ENCODE measurements around the gene CHAT.

The CHAT gene

DNA sequence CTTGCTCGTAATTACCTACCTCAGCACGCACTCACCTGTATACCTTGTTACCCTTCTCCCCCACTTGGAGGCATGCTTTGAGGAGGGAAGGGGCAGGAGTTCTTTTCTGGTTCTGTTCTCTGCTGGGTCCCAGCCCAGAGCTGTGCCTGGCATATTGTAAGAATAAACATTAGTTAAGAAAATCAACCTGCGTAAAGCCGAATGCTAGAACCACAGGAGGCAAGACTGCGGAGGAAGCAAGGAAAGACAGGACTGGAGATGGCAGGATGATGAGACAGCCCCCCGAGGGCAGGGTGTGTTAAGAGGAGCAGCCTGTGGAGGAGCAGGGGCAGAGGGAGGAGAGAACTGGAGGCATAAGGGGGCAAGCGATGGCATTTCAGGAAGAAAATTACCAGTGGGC, 75.1 kb downstream of the CHAT start:
- no peak for DNase-seq

DNA sequence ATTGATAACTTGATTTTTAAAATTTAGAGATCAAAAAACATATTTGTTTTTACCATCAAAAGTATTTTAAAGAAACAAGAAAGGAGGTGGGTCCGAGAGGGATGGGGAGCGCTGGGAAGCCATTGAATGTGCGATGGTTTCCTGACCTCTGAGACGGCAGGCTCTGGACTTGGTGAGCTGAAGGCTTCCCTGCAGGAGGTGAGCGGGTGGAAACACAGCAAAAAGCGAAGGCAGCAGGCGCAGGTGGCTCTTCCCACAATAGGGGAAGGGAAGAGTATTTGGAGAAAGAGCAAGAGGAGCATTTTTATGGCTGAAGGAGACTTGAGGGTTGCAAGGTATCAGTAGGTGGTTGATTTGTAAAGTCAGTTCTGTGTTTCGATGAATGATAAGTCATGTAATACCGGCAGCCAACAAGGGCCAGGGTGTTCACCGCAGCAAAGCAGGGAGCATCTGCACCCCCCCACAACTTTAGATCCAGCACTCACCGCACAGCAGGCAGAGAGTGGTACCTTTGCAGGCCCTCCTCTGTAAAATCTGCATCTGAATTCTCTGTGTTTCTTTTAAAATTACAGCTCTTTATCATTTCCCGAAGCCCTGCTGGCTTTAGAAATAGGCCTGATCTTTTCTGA, 76.2 kb downstream of the CHAT start:
- no peak for DNase-seq

DNA sequence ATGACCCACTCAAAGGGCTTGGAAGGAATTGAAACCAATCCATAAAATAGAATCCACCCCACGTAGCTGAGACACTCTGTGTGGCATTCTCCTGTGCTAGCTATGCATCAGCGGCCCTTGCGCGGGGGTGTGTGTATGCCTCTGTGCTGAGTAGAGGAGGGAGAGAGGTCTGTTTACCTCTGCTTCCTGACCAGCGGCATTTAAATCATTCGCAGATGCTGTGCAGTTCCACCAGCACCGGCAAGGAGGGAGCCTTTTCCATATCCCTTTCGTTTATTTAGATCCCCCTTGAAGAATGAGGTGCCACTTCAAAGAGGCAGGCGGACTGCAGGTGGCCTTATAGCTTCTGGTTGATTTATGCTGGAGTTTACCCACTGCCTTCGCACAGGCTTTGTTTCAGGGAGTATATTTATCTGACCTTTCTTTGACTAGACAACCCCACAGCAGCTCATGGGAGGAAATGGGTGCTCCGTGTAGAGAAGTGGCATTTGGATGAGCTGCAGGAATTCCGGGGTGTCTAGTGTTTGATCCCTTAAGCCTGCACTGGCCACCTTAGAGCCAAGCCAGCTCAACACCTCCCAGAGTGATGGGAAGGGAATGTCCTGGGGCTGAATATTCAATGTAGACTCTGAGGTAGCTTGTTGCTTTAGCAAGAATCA, 77.0 kb downstream of the CHAT start:
- no peak for DNase-seq

DNA sequence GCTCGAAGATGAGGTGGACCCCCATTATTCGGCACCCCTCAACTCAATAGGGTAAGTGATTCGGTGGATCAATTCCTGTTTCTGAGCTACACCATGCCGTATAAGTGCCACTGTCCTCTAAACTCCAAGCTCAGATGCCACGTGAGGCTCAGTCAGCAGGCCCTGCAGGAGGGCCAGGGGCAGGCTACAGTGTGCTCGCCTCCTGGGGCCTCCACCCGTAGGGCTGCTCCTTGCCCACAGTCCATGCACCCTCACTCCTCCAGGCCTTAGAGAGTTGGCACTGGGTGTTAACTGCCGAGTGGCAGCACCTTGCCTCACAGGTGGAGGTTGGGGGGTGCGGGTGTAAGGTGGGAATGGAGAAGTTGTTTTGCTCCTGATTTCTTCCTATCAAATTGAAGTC, 77.8 kb downstream of the CHAT start:
- DNase-seq, result no peak

DNA sequence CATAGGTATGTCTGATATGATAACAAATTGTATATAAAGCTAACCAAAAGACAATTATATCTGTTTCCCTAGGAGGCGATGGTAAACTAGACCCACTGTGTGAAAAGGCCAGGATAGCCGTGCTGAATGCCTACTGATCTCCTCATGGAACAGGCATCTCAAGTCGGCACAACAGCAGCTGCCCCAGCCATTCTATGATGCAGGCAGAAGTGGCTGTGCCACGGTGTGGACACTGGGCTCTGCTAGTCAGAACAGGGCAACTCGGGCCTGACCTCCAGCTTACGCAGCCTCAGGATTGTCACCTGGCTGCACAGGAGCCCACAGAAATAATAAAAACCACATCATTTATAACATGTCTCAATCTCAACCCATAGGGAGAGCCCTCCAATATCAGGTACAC, 80.6 kb downstream of the CHAT start:
- DNase-seq, result no peak

DNA sequence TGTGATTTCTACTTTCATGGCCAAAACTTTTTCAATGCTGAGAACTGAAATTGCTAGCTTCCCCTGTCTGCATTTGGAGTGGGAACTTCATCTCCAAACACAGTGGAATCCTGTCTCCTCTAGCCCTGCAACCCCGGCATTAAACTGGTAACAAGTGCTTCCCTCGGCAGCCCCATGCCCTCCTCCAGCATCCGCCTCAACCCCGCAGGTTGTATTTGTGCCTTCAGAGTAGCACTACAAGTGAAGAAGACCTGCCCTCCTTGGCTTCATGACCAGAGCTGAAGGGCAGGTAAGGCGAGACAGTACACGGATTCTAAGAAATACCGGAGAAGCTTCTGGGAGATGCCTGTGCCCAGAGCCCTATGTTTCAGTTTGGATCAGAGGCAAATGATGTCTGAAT, 82.5 kb downstream of the CHAT start:
- DNase-seq, result no peak

DNA sequence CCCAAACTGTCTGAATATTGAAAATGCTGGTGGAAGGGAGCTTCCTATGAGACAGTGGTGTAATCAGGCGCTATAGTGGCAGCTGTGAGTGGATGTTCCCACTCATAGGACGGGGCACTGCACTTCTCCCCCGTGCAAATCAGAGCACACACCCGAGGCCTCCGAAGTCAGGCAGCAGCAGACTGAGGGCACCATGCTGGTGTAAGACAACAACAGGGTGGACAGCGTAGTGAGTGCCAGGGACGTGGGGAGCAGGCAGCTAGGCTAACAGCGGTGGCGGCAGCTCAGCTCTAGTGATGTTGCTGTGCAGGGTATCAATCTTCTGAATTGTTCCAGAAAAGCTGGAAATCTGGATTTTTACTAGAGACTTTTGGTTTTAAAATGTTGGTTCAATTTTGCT, 84.8 kb downstream of the CHAT start:
- no peak for DNase-seq

DNA sequence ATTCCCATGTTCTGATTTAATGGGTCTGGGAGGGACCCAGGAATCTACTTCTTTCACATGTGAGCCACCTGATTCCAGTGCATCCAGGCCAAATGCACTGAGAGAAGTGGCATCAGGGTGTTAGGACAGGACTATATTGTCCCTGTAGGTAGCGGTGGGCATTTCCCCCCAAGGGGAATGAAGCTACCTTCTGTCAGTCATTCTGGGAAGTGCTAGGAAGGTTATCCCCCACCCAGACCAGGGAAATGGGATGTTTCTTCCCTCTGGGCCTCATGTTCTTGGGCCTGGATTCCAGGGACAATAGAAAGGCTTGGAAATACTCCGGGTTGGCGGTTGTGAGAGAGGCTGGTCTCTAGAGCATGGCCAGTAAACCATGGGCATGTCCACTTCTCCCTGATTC, 86.4 kb downstream of the CHAT start:
- no peak for DNase-seq

DNA sequence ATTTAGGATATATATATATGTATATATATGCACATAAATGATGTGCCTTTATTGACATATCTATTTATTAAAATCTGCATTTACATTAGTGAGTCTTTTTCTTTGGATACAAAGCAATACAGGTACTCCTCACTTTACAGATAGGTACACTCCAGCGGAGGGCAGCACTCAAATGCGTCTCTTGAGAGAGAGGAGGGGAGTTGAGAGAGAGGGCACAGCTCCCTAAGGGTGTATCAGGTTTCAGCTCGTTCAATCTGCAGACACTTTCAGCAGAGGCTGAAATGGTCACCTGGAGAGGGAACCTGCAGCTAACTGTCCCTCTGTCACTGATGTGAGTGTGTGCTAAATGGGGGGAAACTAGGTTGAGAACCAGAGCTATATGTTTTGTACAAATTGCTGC, 87.2 kb downstream of the CHAT start:
- DNase-seq, result no peak

DNA sequence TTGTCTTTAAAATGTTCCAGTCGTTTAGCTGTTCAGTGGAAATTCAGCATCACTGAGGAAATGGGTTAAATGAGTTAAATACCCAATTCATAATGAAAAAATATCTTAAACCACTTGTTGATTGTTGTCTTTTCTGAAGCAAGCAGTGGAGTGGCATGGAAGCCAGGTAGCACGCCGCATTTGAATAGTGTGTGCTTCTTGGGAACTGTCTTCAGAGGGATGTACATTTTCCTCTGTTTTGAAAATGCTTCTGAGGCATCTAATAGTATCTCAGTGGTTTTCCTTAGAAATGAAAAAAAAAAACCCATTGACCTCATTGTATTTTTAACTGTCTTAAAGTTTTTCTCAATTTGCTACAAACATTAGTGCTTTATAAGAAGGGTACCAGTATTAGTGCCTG, 93.7 kb downstream of the CHAT start:
- DNase-seq, result no peak

DNA sequence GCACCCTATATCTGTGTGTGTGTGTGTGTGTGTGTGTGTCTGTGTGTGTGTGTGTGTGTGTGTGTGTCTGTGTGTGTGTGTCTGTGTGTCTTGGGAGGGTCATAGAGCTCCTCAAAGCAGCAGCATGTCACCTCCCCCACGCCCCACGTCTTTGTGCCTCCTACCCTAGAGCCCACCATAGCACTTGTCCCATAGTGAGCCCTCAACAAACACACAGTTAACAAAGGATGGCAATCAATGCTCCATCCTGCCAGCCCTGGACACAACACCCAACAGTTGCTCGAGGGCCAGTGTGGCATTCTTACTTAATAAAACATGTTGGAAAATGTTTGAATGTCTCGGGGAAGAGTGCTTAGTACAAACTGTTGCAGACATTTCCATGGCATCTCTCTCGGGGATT, 96.1 kb downstream of the CHAT start:
- no peak for DNase-seq

DNA sequence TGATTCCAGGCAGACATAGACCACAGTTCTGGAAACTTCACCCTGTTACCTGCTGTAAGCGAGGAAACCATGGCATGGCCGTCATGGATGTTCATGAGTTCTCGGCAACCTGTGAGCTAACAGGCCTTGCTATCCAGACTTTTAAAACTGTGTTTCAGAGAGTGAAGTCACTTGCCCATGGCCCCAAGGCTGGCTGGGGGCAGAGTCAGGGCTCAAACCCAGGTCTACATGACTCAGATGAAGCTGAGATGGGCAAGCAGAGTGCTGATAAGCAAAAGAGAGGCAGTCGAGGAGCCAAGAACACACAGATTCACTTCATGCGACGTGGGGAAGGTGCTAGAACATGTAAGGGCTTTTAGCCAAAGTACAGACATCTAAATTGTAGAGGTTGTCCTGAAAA, 97.1 kb downstream of the CHAT start:
- DNase-seq, result no peak

DNA sequence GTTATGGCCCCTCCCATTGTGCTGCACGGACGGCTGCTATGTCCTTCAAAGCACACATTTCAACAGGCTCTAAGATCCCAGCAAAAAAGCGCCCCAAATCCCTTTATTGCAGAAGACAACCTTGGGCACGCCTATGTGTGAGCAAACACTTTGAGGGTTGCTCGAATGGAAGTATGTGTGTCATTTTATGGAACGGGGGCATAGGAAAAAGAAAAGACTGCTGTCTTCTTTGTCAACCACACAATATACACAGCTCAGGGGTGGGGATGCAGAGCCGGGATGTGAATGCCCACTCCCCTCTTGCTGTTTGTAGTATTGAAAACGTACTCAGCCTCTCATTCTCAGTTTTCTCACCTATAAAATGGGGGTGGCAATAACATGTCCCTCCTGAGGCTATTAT, 97.6 kb downstream of the CHAT start:
- no peak for DNase-seq

DNA sequence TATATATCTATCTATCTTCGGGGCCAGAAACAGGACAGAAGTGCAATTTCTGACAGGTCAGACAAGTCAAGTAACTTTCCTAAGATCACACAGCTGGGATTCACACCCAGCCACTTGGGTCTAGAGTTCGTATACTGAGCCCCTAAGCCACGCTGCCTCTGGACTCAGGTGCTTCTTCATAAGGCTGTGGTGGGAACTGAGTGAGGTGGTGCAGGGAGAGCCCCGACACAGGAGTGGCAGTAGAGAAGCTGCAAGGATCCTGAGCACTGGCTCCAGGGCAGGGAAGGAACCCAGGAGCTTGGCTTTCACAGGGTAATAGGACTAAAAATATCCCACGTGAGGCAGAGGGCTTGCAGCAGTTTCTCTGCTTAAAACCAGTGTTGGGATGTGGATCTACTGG, 99.4 kb downstream of the CHAT start:
- DNase-seq, result no peak

Data from inflammatory macrophage (primary cell).